Mammary epithelial cell (primary cell): ENCODE measurements around the gene FRYL.

Experiments used
- CTCF ChIP-seq, 2 donors: IDR thresholded peaks in 1 of 2; conservative IDR thresholded peaks in 1 of 2; 2 replicates each; pipeline ENCODE4 v1.5.1; 2011 to 2012; ENCODE audit warnings: inconsistent platforms in 2 of 2, low read length in 2 of 2, mild to moderate bottlenecking in 2 of 2, control low read depth in 1 of 2, low read depth in 1 of 2; ENCODE audit not compliant: insufficient read depth in 1 of 2; ENCODE audit errors: extremely low read depth in 1 of 2
- EZH2 ChIP-seq: IDR thresholded peaks from 2 replicates; pipeline ENCODE4 v1.6.1; 2012; ENCODE audit warnings: low read length, inconsistent platforms, borderline replicate concordance

DNA sequence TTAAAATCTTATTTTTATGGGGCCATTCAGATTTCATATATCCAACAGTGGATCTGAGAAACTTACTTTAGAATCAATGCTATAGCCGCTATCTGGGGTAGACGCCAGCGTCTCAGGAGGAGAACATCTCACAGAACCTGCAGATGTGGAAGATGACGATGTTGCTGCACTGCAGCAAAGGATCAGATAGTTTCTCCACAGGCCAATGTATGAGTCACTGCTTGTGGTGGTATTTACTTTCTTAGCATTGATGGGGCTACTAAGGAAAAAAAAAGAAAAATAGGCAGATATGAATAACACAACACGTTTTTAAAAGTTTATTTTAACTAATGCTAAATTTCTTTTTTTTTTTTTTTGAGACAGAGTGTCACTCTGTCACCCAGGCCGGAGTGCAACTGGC lies 204.1 kb downstream of the FRYL start:
- TF ChIP-seq CTCF (conservative IDR thresholded peaks at IDR 0.05 in 1 of 2, IDR thresholded peaks at IDR 0.05 in 1 of 2; ENCODE audit: extremely low read depth in 1 of 2, insufficient read depth in 1 of 2, low read depth in 1 of 2, low read length in 2 of 2) (no peak), EZH2 (no peak)
